Measurements from ENCODE around the gene SGMS2.

The SGMS2 gene

DNA sequence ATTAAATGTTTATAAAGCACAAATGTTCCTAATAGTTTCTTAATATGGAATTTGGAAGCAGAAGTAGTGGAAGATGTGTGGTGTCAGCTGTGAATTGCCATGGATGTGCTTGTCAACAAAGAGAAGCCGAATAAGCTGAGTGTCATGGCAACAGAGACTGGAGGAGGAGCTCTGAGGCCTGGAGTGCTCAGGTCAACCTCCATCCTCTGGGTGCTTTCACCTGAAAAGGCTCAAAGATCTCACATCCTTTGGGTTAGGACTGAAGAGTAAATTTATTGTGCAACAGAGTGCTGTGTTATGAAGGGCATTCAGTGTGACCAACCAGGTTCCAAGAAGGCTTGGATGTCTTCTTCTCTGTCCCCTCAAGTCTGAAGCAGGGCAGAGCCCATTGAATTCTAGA, 18.7 kb downstream of the SGMS2 start:
- Histone ChIP-seq H3K4me3 (ENCODE audit: low read depth in 1 of 2, low read length in 2 of 2) (no peak overlapping the region), H4K20me1 (ENCODE audit: insufficient read depth, low read length) (no peaks in the 10 kb centered on the region), H3K27me3 (ENCODE audit: insufficient read depth, low read length, poor library complexity) (no peaks in the 10 kb centered on the region), H2AFZ (ENCODE audit: low read depth, low read length) (no peak overlapping the region), H3K27ac (ENCODE audit: low read length) (no peak overlapping the region), H3K9ac (ENCODE audit: low read depth, low read length) (no peak overlapping the region), H3K36me3 (ENCODE audit: insufficient read depth, low read length) (no peaks in the 10 kb centered on the region), H3K4me1 (ENCODE audit: insufficient read depth, low read length) (no peaks in the 10 kb centered on the region), H3K79me2 (ENCODE audit: insufficient read depth, low read length) (no peaks in the 10 kb centered on the region), H3K9me3 (ENCODE audit: insufficient read depth, low read length, severe bottlenecking) (no peaks in the 10 kb centered on the region), H3K4me2 (ENCODE audit: insufficient read depth, low read length) (no peak overlapping the region)
- DNase-seq (no peak), ATAC-seq (ENCODE audit: insufficient read depth, low read depth) (no peak)
- TF ChIP-seq, protein P1, sequence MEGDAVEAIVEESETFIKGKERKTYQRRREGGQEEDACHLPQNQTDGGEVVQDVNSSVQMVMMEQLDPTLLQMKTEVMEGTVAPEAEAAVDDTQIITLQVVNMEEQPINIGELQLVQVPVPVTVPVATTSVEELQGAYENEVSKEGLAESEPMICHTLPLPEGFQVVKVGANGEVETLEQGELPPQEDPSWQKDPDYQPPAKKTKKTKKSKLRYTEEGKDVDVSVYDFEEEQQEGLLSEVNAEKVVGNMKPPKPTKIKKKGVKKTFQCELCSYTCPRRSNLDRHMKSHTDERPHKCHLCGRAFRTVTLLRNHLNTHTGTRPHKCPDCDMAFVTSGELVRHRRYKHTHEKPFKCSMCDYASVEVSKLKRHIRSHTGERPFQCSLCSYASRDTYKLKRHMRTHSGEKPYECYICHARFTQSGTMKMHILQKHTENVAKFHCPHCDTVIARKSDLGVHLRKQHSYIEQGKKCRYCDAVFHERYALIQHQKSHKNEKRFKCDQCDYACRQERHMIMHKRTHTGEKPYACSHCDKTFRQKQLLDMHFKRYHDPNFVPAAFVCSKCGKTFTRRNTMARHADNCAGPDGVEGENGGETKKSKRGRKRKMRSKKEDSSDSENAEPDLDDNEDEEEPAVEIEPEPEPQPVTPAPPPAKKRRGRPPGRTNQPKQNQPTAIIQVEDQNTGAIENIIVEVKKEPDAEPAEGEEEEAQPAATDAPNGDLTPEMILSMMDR (IDR thresholded peaks at IDR 0.05; ENCODE audit: borderline replicate concordance, extremely low read depth, low read length, poor library complexity, severe bottlenecking): no peak
- TF ChIP-seq EZH2 (IDR thresholded peaks at IDR 0.05; ENCODE audit: borderline replicate concordance, low read depth, low read length, severe bottlenecking): no peak

DNA sequence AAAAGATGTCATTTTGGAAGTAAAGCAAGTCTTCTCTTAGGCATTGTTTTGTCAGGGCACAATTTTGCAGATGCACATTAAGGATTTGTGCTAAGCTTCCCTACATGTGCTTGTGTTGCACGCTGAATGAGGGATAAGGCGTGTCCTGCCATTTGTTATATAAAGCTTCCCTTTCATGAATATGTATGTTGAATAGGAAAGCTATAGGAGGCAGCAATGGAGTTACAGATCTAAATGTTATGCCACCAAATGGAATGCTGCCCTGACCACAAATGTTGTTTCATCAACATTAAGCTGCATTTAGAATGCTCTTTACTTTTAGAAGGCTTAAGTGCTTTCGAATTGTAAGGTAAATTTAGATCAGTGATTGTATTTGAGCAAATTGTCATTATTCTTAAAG, 20.9 kb downstream of the SGMS2 start:
- H3K27me3 ChIP-seq (ENCODE audit: insufficient read depth, low read length, poor library complexity): no peaks in the 10 kb centered on the region
- DNase-seq (no peak), ATAC-seq (ENCODE audit: insufficient read depth, low read depth) (no peak)
- H2AFZ ChIP-seq (ENCODE audit: low read depth, low read length): no peak overlapping the region
- no peak overlapping the region for H3K4me2 ChIP-seq (ENCODE audit: insufficient read depth, low read length)
- H3K79me2 ChIP-seq (ENCODE audit: insufficient read depth, low read length): no peaks in the 10 kb centered on the region
- H3K4me3 ChIP-seq (ENCODE audit: low read depth in 1 of 2, low read length in 2 of 2): no peak overlapping the region
- H3K9me3 ChIP-seq (ENCODE audit: insufficient read depth, low read length, severe bottlenecking): no peaks in the 10 kb centered on the region
- H3K36me3 ChIP-seq (ENCODE audit: insufficient read depth, low read length): no peaks in the 10 kb centered on the region
- no peak overlapping the region for H3K27ac ChIP-seq (ENCODE audit: low read length)
- H3K9ac ChIP-seq (ENCODE audit: low read depth, low read length): no peak overlapping the region
- no peaks in the 10 kb centered on the region for H4K20me1 ChIP-seq (ENCODE audit: insufficient read depth, low read length)
- TF ChIP-seq EZH2 (IDR thresholded peaks at IDR 0.05; ENCODE audit: borderline replicate concordance, low read depth, low read length, severe bottlenecking): no peak
- TF ChIP-seq, protein P1 (IDR thresholded peaks at IDR 0.05; ENCODE audit: borderline replicate concordance, extremely low read depth, low read length, poor library complexity, severe bottlenecking): no peak
- no peaks in the 10 kb centered on the region for H3K4me1 ChIP-seq (ENCODE audit: insufficient read depth, low read length)

DNA sequence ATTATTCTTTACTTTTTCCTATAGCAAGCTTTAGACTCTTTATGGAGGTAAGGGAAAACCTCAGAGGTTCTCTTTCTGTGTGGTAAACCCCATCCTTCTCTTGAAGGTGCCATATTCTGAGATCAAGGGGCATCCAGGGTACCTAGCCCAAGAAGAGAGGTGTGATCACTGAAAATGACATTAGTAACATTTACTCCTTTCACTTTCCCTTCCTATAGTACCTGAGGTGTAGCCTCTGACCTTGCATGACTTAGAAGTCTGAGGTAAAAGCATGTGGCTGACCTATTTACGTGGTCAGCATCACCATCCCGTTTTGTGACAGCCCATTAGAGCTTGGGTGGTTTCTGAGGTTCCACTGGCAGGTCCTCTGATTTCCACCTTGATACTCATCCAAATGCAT, 25.7 kb downstream of the SGMS2 start:
- ATAC-seq (ENCODE audit: insufficient read depth, low read depth) (no peak), DNase-seq (no peak)
- Histone ChIP-seq H3K4me3 (ENCODE audit: low read depth in 1 of 2, low read length in 2 of 2) (no peak overlapping the region), H3K9me3 (ENCODE audit: insufficient read depth, low read length, severe bottlenecking) (no peaks in the 10 kb centered on the region), H2AFZ (ENCODE audit: low read depth, low read length) (no peak overlapping the region), H3K79me2 (ENCODE audit: insufficient read depth, low read length) (no peaks in the 10 kb centered on the region), H3K36me3 (ENCODE audit: insufficient read depth, low read length) (no peaks in the 10 kb centered on the region), H3K9ac (ENCODE audit: low read depth, low read length) (no peak overlapping the region), H3K27me3 (ENCODE audit: insufficient read depth, low read length, poor library complexity) (no peaks in the 10 kb centered on the region), H4K20me1 (ENCODE audit: insufficient read depth, low read length) (no peaks in the 10 kb centered on the region), H3K4me2 (ENCODE audit: insufficient read depth, low read length) (no peak overlapping the region), H3K27ac (ENCODE audit: low read length) (no peak overlapping the region), H3K4me1 (ENCODE audit: insufficient read depth, low read length) (no peaks in the 10 kb centered on the region)
- TF ChIP-seq EZH2 (IDR thresholded peaks at IDR 0.05; ENCODE audit: borderline replicate concordance, low read depth, low read length, severe bottlenecking): no peak
- TF ChIP-seq, protein P1 (IDR thresholded peaks at IDR 0.05; ENCODE audit: borderline replicate concordance, extremely low read depth, low read length, poor library complexity, severe bottlenecking): no peak
